Spleen (tissue), 7 donors: ENCODE measurements around the gene CEBPG.

Source experiments
- CTCF ChIP-seq, 11 experiments: fragments of 200-600 bp in 7 of 11; fragments of 450-650 bp in 4 of 11; sonication (generic) in 4 of 11; IDR thresholded peaks in 8 of 11; conservative IDR thresholded peaks in 3 of 11; 1 replicate in 7 of 11; 2 replicates in 4 of 11; pipeline versions ENCODE4 v1.4.0 to v1.8.0; 2016 to 2021; ENCODE audit warnings: antibody characterized with exemption in 11 of 11, inconsistent platforms in 4 of 11, mild to moderate bottlenecking in 1 of 11
- POLR2A ChIP-seq, 3 donors: fragments of 450-650 bp; IDR thresholded peaks; one replicate each; pipeline ENCODE4 v1.5.1; 2017; ENCODE audit warnings: antibody characterized with exemption in 3 of 3, mild to moderate bottlenecking in 1 of 3
- donor health status: DM: no; HTN: no; CAD: no; lungs with moderate emphysema.
- donor health status: DM: no; HTN: no; CAD: no.
- donor health status: DM: no; HTN: no; CAD: no.

- TF ChIP-seq CTCF (IDR thresholded peaks at IDR 0.05 in 8 of 11, conservative IDR thresholded peaks at IDR 0.05 in 3 of 11) (no peak), POLR2A (IDR thresholded peaks at IDR 0.05) (no peak)
Observed at GRCh38 chr19:33391631-33392249, 18.2 kb downstream of the CEBPG start.
